Psoas muscle (tissue), 8 donors: Measurements from ENCODE around the gene FOXA1. TPM values are rescaled to one million over a fixed set of nuclear protein-coding genes. Genes with fewer than 3 reads are reported as not detected.

Experiments
- ATAC-seq, 4 donors: fragments of 200-7000 bp; cut with Tn5 transposase; one replicate each; pipeline ENCODE4 v1.9.1; 2020; ENCODE audit warnings: moderate library complexity in 3 of 4, mild to moderate bottlenecking in 2 of 4
- DNase-seq, 2 donors: peaks; one replicate each; pipeline ENCODE4 v3.0.0-alpha.2; 2020
- H3K27ac ChIP-seq: fragments of 200-600 bp; one replicate; pipeline ENCODE4 v1.8.0; 2022
- H3K27me3 ChIP-seq, 3 donors: fragments of 200-600 bp in 1 of 3; one replicate each; pipeline versions ENCODE4 v1.6.1 to v1.8.0; 2013 to 2022; ENCODE audit warnings: low read length in 2 of 3, mild to moderate bottlenecking in 2 of 3, moderate library complexity in 1 of 3; ENCODE audit not compliant: insufficient read depth in 3 of 3
- H3K36me3 ChIP-seq, 2 donors: fragments of 200-600 bp in 1 of 2; one replicate each; pipeline versions ENCODE4 v1.6.1 to v1.8.0; 2013 to 2022; ENCODE audit warnings: low read depth in 1 of 2, mild to moderate bottlenecking in 1 of 2, moderate library complexity in 1 of 2; ENCODE audit not compliant: insufficient read depth in 1 of 2
- H3K4me1 ChIP-seq: fragments of 200-600 bp; one replicate; pipeline ENCODE4 v1.8.0; 2022
- H3K4me3 ChIP-seq: fragments of 200-600 bp; one replicate; pipeline ENCODE4 v1.8.0; 2022; ENCODE audit warnings: mild to moderate bottlenecking
- H3K9me3 ChIP-seq: fragments of 200-600 bp; one replicate; pipeline ENCODE4 v1.8.0; 2022
- CTCF ChIP-seq: fragments of 200-600 bp; IDR thresholded peaks from one replicate; pipeline ENCODE4 v1.8.0; 2022; ENCODE audit warnings: antibody characterized with exemption
- WGBS, 3 donors: extraction: QIAGEN DNeasy Blood & Tissue Kit; methylation state at CpG; one replicate each; pipeline versions ENCODE4 v1.1.6 to v1.1.7; 2013; 5-methylcytosine and 5-hydroxymethylcytosine counted together
- intact Hi-C, 2 donors: fragments of 100-400 bp; cut with DNase I; formaldehyde crosslinking; loops; one replicate each; pipeline versions ENCODE4 v1.11.0 to v1.14.2; 2022
- polyA plus RNA-seq, 3 donors: library from polyadenylated mRNA; stranded (reverse); fragments of 200-250 nt; gene quantifications; one replicate each; pipeline ENCODE4 v1.2.3, GENCODE V29; 2013
- total RNA-seq, 4 donors: library from RNA; stranded (reverse); fragmentation: NEBNext Ultra II Directional in 2 of 4; extraction: Animal tissue kit (Norgen Biotek cat#: 25700) in 2 of 4; gene quantifications; one replicate each; pipeline versions ENCODE4 v1.2.1 to v1.2.4, GENCODE V29; 2021 to 2023
- donor health status: healthy with polysubstance abuse.
- donor health status: DM: no; HTN: no; CAD: no; lungs with moderate emphysema.
- donor health status: Bipolar disorder and iron deficiency.
- donor health status: healthy.
- donor health status: DM: yes; HTN: yes; CAD: no.
- donor health status: DM: no; HTN: no; CAD: no.
- donor health status: DM: no; HTN: no; CAD: no.
- donor health status: DM: yes; HTN: yes; CAD: no.

Gene FOXA1
- total and polyA plus RNA-seq, 7 donors = 0.01 TPM; not detected in 6

- ATAC-seq = no peak
- intact Hi-C loops = no loop called here
- TF ChIP-seq CTCF = no peak
- H3K27me3 ChIP-seq = peaks cover 0 to 38% (median 16%) of the 10 kb centered on the region in 3 donors
- H3K9me3 ChIP-seq = peaks cover 21% of the 10 kb centered on the region
- DNase-seq = no peak
- 86 to 94% (median 92%) methylated on average over 1 of the region's 1 CpG for WGBS, 3 donors
- no peak overlapping the region for H3K27ac ChIP-seq
- no peaks in the 10 kb centered on the region for H3K36me3 ChIP-seq
- no peak overlapping the region for H3K4me3 ChIP-seq
- no peaks in the 10 kb centered on the region for H3K4me1 ChIP-seq
These were observed 22.9 kb upstream of the FOXA1 start for GRCh38 chr14:37617864-37618365.

GRCh38 chr14:37616853-37617252, 21.8 kb upstream of the FOXA1 start:
- ATAC-seq (no peak), DNase-seq (no peak)
- H3K9me3 ChIP-seq = peaks cover 21% of the 10 kb centered on the region
- no peak for TF ChIP-seq CTCF
- peaks cover 0 to 38% (median 7%) of the 10 kb centered on the region in 3 donors for H3K27me3 ChIP-seq
- no peak overlapping the region for H3K27ac ChIP-seq
- intact Hi-C loops = no loop called here
- 90 to 97% (median 96%) methylated on average over 4 of the region's 4 CpGs for WGBS, 3 donors
- no peak overlapping the region for H3K4me3 ChIP-seq
- no peaks in the 10 kb centered on the region for H3K36me3 ChIP-seq
- no peaks in the 10 kb centered on the region for H3K4me1 ChIP-seq

- H3K36me3 ChIP-seq = no peaks in the 10 kb centered on the region
- WGBS, 3 donors = 91 to 96% (median 94%) methylated on average over 3 of the region's 3 CpGs
- H3K27ac ChIP-seq = no peak overlapping the region
- no peak overlapping the region for H3K4me3 ChIP-seq
- ATAC-seq = no peak
- H3K27me3 ChIP-seq = peaks cover 0 to 38% (median 12%) of the 10 kb centered on the region in 3 donors
- intact Hi-C loops = no loop called here
- peaks cover 21% of the 10 kb centered on the region for H3K9me3 ChIP-seq
- no peak for DNase-seq
- no peaks in the 10 kb centered on the region for H3K4me1 ChIP-seq
- no peak for TF ChIP-seq CTCF
These were observed 20.7 kb upstream of the FOXA1 start for GRCh38 chr14:37615582-37616289.

- no peak for ATAC-seq
- intact Hi-C loops = no loop called here
- DNase-seq = no peak
- no peak overlapping the region for H3K27ac ChIP-seq
- TF ChIP-seq CTCF = no peak
- no peaks in the 10 kb centered on the region for H3K4me1 ChIP-seq
- H3K27me3 ChIP-seq = peaks cover 5 to 56% (median 14%) of the 10 kb centered on the region in 3 donors
- H3K36me3 ChIP-seq = no peaks in the 10 kb centered on the region
- no peak overlapping the region for H3K4me3 ChIP-seq
- 3 to 6% (median 4%) methylated on average over 48 to 52 of the region's 52 CpGs for WGBS, 3 donors
- H3K9me3 ChIP-seq = peaks cover 16% of the 10 kb centered on the region
These were observed 16.0 kb upstream of the FOXA1 start for GRCh38 chr14:37610945-37611523.
